ENCODE data around the gene PSME2.

PSME2 gene

GRCh38 chr14:24160850-24161804 lies 14.7 kb upstream of the PSME2 start, which contains the start of gene IRF9:
Gene IRF9, plus strand, starts transcription at chr14:24161265. Its CDS starts 880 bp downstream, at chr14:24162145.
- H3K56ac ChIP-seq (ENCODE audit: low read length) = peak within 1 kb of the TSS; percentile 93
- no peak within 1 kb of the TSS for H3K18ac ChIP-seq (ENCODE audit: low read length)
- H2BK120ac ChIP-seq (ENCODE audit: low read depth, low read length) = no peak within 1 kb of the TSS
- peak; percentile 98 for DNase-seq
- no peaks in the 10 kb centered on the region for H3K27me3 ChIP-seq (ENCODE audit: insufficient read depth, low read length, poor library complexity)
- H2BK15ac ChIP-seq (replicated peaks; ENCODE audit: low read depth) = no peak within 1 kb of the TSS
- H2AK5ac ChIP-seq (ENCODE audit: low read length) = peak within 1 kb of the TSS; percentile 93
- no peak within 1 kb of the TSS for H4K8ac ChIP-seq (ENCODE audit: low read depth, low read length)
- no peak within 1 kb of the TSS for H3K23ac ChIP-seq (ENCODE audit: low read length)
- no peaks in the 10 kb centered on the region for H3K79me2 ChIP-seq (ENCODE audit: control insufficient read depth, insufficient read depth, low read length)
- peaks cover 5% of the 10 kb centered on the region for H3K4me1 ChIP-seq (ENCODE audit: control insufficient read depth, low read depth, low read length)
- peaks cover 2% of the 10 kb centered on the region for H3K79me1 ChIP-seq (ENCODE audit: low read length)
- peak within 1 kb of the TSS; percentile 74 for H3K9ac ChIP-seq (ENCODE audit: low read length)
- H4K5ac ChIP-seq (ENCODE audit: low read length) = no peak within 1 kb of the TSS
- no peak within 1 kb of the TSS for H3K4me3 ChIP-seq (ENCODE audit: low read length)
- no CpG with 5 or more reads among the region's 12 CpGs for WGBS (ENCODE audit: extremely low coverage, insufficient coverage, low lambda C conversion rate)
- H3K27ac ChIP-seq (ENCODE audit: low read depth, low read length) = no peak within 1 kb of the TSS
- H2BK5ac ChIP-seq (ENCODE audit: low read length) = peak within 1 kb of the TSS; percentile 39
- H3K4me2 ChIP-seq (ENCODE audit: low read length) = peak within 1 kb of the TSS; percentile 38
- peak within 1 kb of the TSS; percentile 44 for H3K4ac ChIP-seq (ENCODE audit: low read depth, low read length)
- H3K36me3 ChIP-seq (ENCODE audit: control insufficient read depth, insufficient read depth, low read length) = peaks cover 22% of the 10 kb centered on the region

DNA sequence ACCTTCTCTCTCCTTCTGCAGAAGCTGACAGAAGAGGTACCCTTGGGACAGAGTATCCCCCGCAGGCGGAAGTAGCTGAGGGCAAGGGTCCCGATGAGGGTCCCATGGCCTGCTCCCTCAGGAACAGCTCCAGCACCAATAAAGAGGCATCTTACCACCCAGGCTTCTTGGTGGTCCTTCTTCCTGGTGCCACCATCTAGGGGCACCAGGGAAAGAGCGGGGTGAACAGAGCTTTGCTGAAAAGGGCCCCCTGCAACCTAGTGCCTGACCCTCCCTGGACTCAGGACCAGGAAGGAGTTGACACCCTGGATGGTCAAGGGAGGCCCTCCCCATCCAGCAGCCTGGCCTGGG lies 14.1 kb upstream of the PSME2 start:
- no peak overlapping the region for H3K56ac ChIP-seq (ENCODE audit: low read length)
- no peak overlapping the region for H3K18ac ChIP-seq (ENCODE audit: low read length)
- H2AK5ac ChIP-seq (ENCODE audit: low read length) = no peak overlapping the region
- no peak overlapping the region for H3K9ac ChIP-seq (ENCODE audit: low read length)
- no peak overlapping the region for H2BK5ac ChIP-seq (ENCODE audit: low read length)
- no peaks in the 10 kb centered on the region for H3K27me3 ChIP-seq (ENCODE audit: insufficient read depth, low read length, poor library complexity)
- H3K4me1 ChIP-seq (ENCODE audit: control insufficient read depth, low read depth, low read length) = peaks cover 5% of the 10 kb centered on the region
- H3K4ac ChIP-seq (ENCODE audit: low read depth, low read length) = no peak overlapping the region
- H4K8ac ChIP-seq (ENCODE audit: low read depth, low read length) = no peak overlapping the region
- DNase-seq = no peak
- H3K23ac ChIP-seq (ENCODE audit: low read length) = no peak overlapping the region
- no peak overlapping the region for H3K27ac ChIP-seq (ENCODE audit: low read depth, low read length)
- no peak overlapping the region for H3K4me2 ChIP-seq (ENCODE audit: low read length)
- no CpG with 5 or more reads among the region's 4 CpGs for WGBS (ENCODE audit: extremely low coverage, insufficient coverage, low lambda C conversion rate)
- peaks cover 2% of the 10 kb centered on the region for H3K79me1 ChIP-seq (ENCODE audit: low read length)
- H3K4me3 ChIP-seq (ENCODE audit: low read length) = no peak overlapping the region
- H4K5ac ChIP-seq (ENCODE audit: low read length) = no peak overlapping the region
- H2BK120ac ChIP-seq (ENCODE audit: low read depth, low read length) = no peak overlapping the region
- no peaks in the 10 kb centered on the region for H3K79me2 ChIP-seq (ENCODE audit: control insufficient read depth, insufficient read depth, low read length)
- H2BK15ac ChIP-seq (replicated peaks; ENCODE audit: low read depth) = no peak overlapping the region
- peaks cover 26% of the 10 kb centered on the region for H3K36me3 ChIP-seq (ENCODE audit: control insufficient read depth, insufficient read depth, low read length)

- Histone ChIP-seq H3K56ac (ENCODE audit: low read length) (no peak overlapping the region), H3K27ac (ENCODE audit: low read depth, low read length) (no peak overlapping the region), H2BK5ac (ENCODE audit: low read length) (no peak overlapping the region), H3K79me2 (ENCODE audit: control insufficient read depth, insufficient read depth, low read length) (no peaks in the 10 kb centered on the region), H2AK5ac (ENCODE audit: low read length) (no peak overlapping the region), H3K27me3 (ENCODE audit: insufficient read depth, low read length, poor library complexity) (no peaks in the 10 kb centered on the region), H2BK15ac (replicated peaks; ENCODE audit: low read depth) (no peak overlapping the region), H3K4me2 (ENCODE audit: low read length) (no peak overlapping the region), H3K4me3 (ENCODE audit: low read length) (no peak overlapping the region), H3K79me1 (ENCODE audit: low read length) (peaks cover 2% of the 10 kb centered on the region), H4K5ac (ENCODE audit: low read length) (no peak overlapping the region), H3K23ac (ENCODE audit: low read length) (no peak overlapping the region), H3K18ac (ENCODE audit: low read length) (no peak overlapping the region), H3K4me1 (ENCODE audit: control insufficient read depth, low read depth, low read length) (peaks cover 5% of the 10 kb centered on the region), H3K9ac (ENCODE audit: low read length) (no peak overlapping the region), H3K36me3 (ENCODE audit: control insufficient read depth, insufficient read depth, low read length) (peaks cover 27% of the 10 kb centered on the region), H4K8ac (ENCODE audit: low read depth, low read length) (no peak overlapping the region), H3K4ac (ENCODE audit: low read depth, low read length) (no peak overlapping the region), H2BK120ac (ENCODE audit: low read depth, low read length) (no peak overlapping the region)
- WGBS (ENCODE audit: extremely low coverage, insufficient coverage, low lambda C conversion rate) = no CpG with 5 or more reads among the region's 11 CpGs
- DNase-seq = no peak
Measured at GRCh38 chr14:24159777-24160498, 13.5 kb upstream of the PSME2 start.

- Histone ChIP-seq H3K18ac (ENCODE audit: low read length) (no peak overlapping the region), H3K4me1 (ENCODE audit: control insufficient read depth, low read depth, low read length) (peaks cover 5% of the 10 kb centered on the region), H3K4ac (ENCODE audit: low read depth, low read length) (no peak overlapping the region), H3K4me2 (ENCODE audit: low read length) (no peak overlapping the region), H2AK5ac (ENCODE audit: low read length) (no peak overlapping the region), H3K27ac (ENCODE audit: low read depth, low read length) (no peak overlapping the region), H3K27me3 (ENCODE audit: insufficient read depth, low read length, poor library complexity) (no peaks in the 10 kb centered on the region), H3K4me3 (ENCODE audit: low read length) (no peak overlapping the region), H3K36me3 (ENCODE audit: control insufficient read depth, insufficient read depth, low read length) (peaks cover 23% of the 10 kb centered on the region), H3K79me2 (ENCODE audit: control insufficient read depth, insufficient read depth, low read length) (no peaks in the 10 kb centered on the region), H4K5ac (ENCODE audit: low read length) (no peak overlapping the region), H3K56ac (ENCODE audit: low read length) (no peak overlapping the region), H3K23ac (ENCODE audit: low read length) (no peak overlapping the region), H3K9ac (ENCODE audit: low read length) (no peak overlapping the region), H2BK120ac (ENCODE audit: low read depth, low read length) (no peak overlapping the region), H3K79me1 (ENCODE audit: low read length) (peaks cover 2% of the 10 kb centered on the region), H2BK15ac (replicated peaks; ENCODE audit: low read depth) (no peak overlapping the region), H2BK5ac (ENCODE audit: low read length) (no peak overlapping the region), H4K8ac (ENCODE audit: low read depth, low read length) (no peak overlapping the region)
- no peak for DNase-seq
- no CpG with 5 or more reads among the region's 12 CpGs for WGBS (ENCODE audit: extremely low coverage, insufficient coverage, low lambda C conversion rate)
Measured at GRCh38 chr14:24157331-24157730, 10.9 kb upstream of the PSME2 start.

DNA sequence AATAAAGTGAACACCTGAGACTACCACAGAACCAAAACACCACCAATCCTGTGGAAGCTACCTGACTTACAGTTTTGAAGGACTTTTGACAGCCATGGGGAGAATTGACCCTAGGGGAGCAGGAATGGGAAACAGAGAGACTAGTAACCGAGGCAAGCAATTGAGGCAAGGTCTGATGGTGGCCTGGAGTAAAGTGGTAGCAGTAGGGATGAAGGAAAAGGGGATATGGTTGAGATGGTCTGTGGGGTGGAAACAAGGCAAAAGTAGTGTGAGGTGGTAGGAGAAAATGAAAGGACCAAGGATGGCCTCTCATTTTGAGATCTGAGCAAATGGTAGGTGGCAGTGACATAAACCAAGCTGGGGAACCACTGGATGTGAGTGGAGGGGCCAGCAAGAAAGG lies 10.4 kb upstream of the PSME2 start:
- Histone ChIP-seq H4K8ac (ENCODE audit: low read depth, low read length) (no peak overlapping the region), H2BK15ac (replicated peaks; ENCODE audit: low read depth) (no peak overlapping the region), H3K4me2 (ENCODE audit: low read length) (no peak overlapping the region), H3K79me1 (ENCODE audit: low read length) (peaks cover under 1% of the 10 kb centered on the region), H2AK5ac (ENCODE audit: low read length) (no peak overlapping the region), H2BK120ac (ENCODE audit: low read depth, low read length) (no peak overlapping the region), H3K4ac (ENCODE audit: low read depth, low read length) (no peak overlapping the region), H3K4me1 (ENCODE audit: control insufficient read depth, low read depth, low read length) (peaks cover 5% of the 10 kb centered on the region), H3K79me2 (ENCODE audit: control insufficient read depth, insufficient read depth, low read length) (no peaks in the 10 kb centered on the region), H3K4me3 (ENCODE audit: low read length) (no peak overlapping the region), H3K23ac (ENCODE audit: low read length) (no peak overlapping the region), H3K36me3 (ENCODE audit: control insufficient read depth, insufficient read depth, low read length) (peaks cover 22% of the 10 kb centered on the region), H3K27ac (ENCODE audit: low read depth, low read length) (no peak overlapping the region), H3K56ac (ENCODE audit: low read length) (no peak overlapping the region), H3K18ac (ENCODE audit: low read length) (no peak overlapping the region), H3K9ac (ENCODE audit: low read length) (no peak overlapping the region), H2BK5ac (ENCODE audit: low read length) (no peak overlapping the region), H4K5ac (ENCODE audit: low read length) (no peak overlapping the region), H3K27me3 (ENCODE audit: insufficient read depth, low read length, poor library complexity) (no peaks in the 10 kb centered on the region)
- DNase-seq = no peak
- WGBS (ENCODE audit: extremely low coverage, insufficient coverage, low lambda C conversion rate) = no CpG with 5 or more reads among the region's 1 CpG
